ENCODE data around the gene ARHGEF10L. TPM values are rescaled to one million over a fixed set of nuclear protein-coding genes. Genes with fewer than 3 reads are reported as not detected.

Gene ARHGEF10L
- total RNA-seq, 2 experiments from 2014 or later: not detected

- no peaks in the 10 kb centered on the region for H3K36me3 Mint-ChIP-seq (ENCODE audit: low read depth)
- TF ChIP-seq CTCF (IDR thresholded peaks at IDR 0.05): no peak
- intact Hi-C loops (cut with micrococcal nuclease): no loop called here
- ChIA-PET CTCF (no interaction called here), POLR2A (no interaction called here)
- H3K9me3 Mint-ChIP-seq: no peaks in the 10 kb centered on the region
- DNase-seq: no peak
- H3K27me3 Mint-ChIP-seq: peaks cover 3% of the 10 kb centered on the region
- ATAC-seq: no peak
- no peak overlapping the region for H3K27ac Mint-ChIP-seq
- no peak overlapping the region for H3K4me3 Mint-ChIP-seq
- H3K4me1 Mint-ChIP-seq (ENCODE audit: low read depth): no peaks in the 10 kb centered on the region
These were observed 157.2 kb downstream of the ARHGEF10L start for GRCh38 chr1:17696417-17697301.

DNA sequence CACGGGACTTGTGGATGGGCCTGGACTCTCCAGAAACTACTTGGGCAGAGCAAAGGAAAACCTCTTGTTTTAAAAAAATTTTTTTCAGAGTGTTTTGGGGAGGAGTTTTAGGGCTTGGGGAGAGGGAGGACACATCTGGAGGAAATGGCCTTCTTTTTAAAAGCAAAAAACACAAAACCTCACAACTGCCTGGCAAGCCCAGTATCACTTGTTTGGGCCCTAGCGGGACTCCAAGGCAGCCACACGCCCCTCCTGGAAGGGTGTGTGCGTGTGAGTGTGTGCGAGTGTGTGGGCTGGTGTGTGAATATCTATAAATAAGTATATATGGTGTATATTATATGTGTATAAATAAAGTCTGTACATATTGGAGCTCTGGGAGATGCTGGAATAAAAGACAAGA lies 158.0 kb downstream of the ARHGEF10L start:
- H3K4me1 Mint-ChIP-seq (ENCODE audit: low read depth): no peaks in the 10 kb centered on the region
- intact Hi-C loops (cut with micrococcal nuclease): no loop called here
- no peaks in the 10 kb centered on the region for H3K36me3 Mint-ChIP-seq (ENCODE audit: low read depth)
- DNase-seq (no peak), ATAC-seq (no peak)
- ChIA-PET CTCF (no interaction called here), POLR2A (no interaction called here)
- TF ChIP-seq CTCF (IDR thresholded peaks at IDR 0.05): no peak
- peaks cover 3% of the 10 kb centered on the region for H3K27me3 Mint-ChIP-seq
- no peak overlapping the region for H3K27ac Mint-ChIP-seq
- no peaks in the 10 kb centered on the region for H3K9me3 Mint-ChIP-seq
- H3K4me3 Mint-ChIP-seq: no peak overlapping the region

- ChIA-PET POLR2A (no interaction called here), CTCF (no interaction called here)
- Mint-ChIP-seq H3K36me3 (ENCODE audit: low read depth) (no peaks in the 10 kb centered on the region), H3K4me1 (ENCODE audit: low read depth) (no peaks in the 10 kb centered on the region), H3K4me3 (no peak overlapping the region), H3K9me3 (no peaks in the 10 kb centered on the region), H3K27ac (no peak overlapping the region), H3K27me3 (peaks cover 2% of the 10 kb centered on the region)
- TF ChIP-seq CTCF (IDR thresholded peaks at IDR 0.05): no peak
- intact Hi-C loops (cut with micrococcal nuclease): no loop called here
- DNase-seq: no peak
- ATAC-seq: no peak
These were observed 160.1 kb downstream of the ARHGEF10L start for GRCh38 chr1:17699581-17699980.

DNA sequence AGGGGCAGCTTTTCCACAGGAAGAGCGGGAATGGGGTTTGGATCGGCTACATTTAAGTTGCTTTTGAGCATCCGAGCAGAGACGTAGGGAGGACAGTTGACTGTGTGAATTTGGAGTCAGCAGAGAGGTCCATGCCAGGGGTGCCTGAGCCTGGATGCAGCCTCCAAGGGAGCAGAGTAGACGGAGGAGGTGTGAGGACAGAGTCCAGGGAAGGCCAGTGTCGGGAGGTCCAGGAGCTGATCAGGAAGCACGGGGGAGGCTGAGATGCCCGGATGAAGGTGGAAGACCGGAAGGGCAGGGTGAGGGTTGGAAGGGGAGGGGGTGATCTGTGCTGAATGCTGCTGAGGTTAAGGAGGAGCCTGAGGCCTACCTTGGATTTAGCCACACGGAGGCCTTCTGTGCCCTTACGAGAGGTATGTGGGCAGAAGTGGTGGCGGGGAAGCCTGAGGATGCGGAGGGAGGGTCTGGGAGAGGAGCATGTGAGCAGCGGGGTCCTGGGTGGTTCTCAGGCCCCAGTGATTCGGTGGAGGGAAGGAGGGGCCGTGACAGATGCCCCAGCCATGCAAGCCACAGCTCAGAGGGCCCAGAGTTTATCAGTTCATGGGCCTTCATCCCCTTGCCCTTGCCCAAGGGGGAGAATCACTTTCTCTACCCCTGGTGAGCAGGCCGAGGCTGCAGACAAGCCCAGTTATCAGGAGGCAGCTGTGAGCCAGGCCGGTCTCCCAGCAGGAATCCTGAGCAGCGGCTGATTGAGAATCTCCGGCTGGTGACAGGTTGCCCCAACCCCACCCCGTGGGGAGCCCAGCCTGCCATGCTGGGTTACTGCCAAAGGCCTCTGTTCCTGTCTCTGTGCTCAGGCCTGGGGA lies 161.7 kb downstream of the ARHGEF10L start:
- peaks cover 2% of the 10 kb centered on the region for H3K27me3 Mint-ChIP-seq
- no peaks in the 10 kb centered on the region for H3K9me3 Mint-ChIP-seq
- intact Hi-C loops (cut with micrococcal nuclease): no loop called here
- ATAC-seq: no peak
- H3K4me3 Mint-ChIP-seq: no peak overlapping the region
- no peak for DNase-seq
- ChIA-PET CTCF (no interaction called here), POLR2A (no interaction called here)
- H3K27ac Mint-ChIP-seq: no peak overlapping the region
- no peak for TF ChIP-seq CTCF (IDR thresholded peaks at IDR 0.05)
- no peaks in the 10 kb centered on the region for H3K4me1 Mint-ChIP-seq (ENCODE audit: low read depth)
- no peaks in the 10 kb centered on the region for H3K36me3 Mint-ChIP-seq (ENCODE audit: low read depth)

- Mint-ChIP-seq H3K9me3 (no peaks in the 10 kb centered on the region), H3K4me3 (no peak overlapping the region), H3K36me3 (ENCODE audit: low read depth) (no peaks in the 10 kb centered on the region), H3K27me3 (no peaks in the 10 kb centered on the region), H3K4me1 (ENCODE audit: low read depth) (no peaks in the 10 kb centered on the region), H3K27ac (no peak overlapping the region)
- POLR2A ChIA-PET: no interaction called here
- CTCF ChIA-PET: no interaction called here
- ATAC-seq (no peak), DNase-seq (no peak)
- no peak for TF ChIP-seq CTCF (IDR thresholded peaks at IDR 0.05)
- intact Hi-C loops (cut with micrococcal nuclease): no loop called here
These were observed 164.7 kb downstream of the ARHGEF10L start for GRCh38 chr1:17704176-17704575.

All from activated CD8-positive, alpha-beta T cell treated with anti-CD3 and anti-CD28 coated beads for 36 hours (primary cell).